ENCODE data around the gene SSRP1. TPM values are rescaled to one million over a fixed set of nuclear protein-coding genes. Genes with fewer than 3 reads are reported as not detected.

Gene SSRP1
- total RNA-seq, 1 donor from 2014 or later = 131 TPM

DNA sequence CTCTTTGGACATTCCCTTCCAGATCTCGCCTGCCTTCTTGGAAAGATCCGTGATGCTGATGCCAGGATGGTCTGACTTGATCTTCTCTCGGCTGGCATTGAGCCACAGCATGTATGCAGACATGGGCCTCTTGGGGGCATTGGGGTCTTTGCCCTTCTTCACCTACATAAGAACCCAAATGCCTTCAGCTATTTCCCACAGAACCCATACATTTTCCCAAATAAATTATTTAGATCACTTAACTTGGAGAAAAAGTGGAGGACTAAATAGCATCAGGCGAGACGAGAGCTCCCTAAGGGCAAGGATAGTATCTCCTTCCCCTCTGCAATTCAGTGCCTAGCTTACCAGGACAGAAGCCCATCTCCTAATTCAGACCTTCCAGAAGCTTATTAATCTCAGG is 8.0 kb downstream of the SSRP1 start:
- TF ChIP-seq, protein P1, sequence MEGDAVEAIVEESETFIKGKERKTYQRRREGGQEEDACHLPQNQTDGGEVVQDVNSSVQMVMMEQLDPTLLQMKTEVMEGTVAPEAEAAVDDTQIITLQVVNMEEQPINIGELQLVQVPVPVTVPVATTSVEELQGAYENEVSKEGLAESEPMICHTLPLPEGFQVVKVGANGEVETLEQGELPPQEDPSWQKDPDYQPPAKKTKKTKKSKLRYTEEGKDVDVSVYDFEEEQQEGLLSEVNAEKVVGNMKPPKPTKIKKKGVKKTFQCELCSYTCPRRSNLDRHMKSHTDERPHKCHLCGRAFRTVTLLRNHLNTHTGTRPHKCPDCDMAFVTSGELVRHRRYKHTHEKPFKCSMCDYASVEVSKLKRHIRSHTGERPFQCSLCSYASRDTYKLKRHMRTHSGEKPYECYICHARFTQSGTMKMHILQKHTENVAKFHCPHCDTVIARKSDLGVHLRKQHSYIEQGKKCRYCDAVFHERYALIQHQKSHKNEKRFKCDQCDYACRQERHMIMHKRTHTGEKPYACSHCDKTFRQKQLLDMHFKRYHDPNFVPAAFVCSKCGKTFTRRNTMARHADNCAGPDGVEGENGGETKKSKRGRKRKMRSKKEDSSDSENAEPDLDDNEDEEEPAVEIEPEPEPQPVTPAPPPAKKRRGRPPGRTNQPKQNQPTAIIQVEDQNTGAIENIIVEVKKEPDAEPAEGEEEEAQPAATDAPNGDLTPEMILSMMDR (IDR thresholded peaks at IDR 0.05; ENCODE audit: unreplicated experiment) = no peak
- Mint-ChIP-seq H3K27ac (no peak overlapping the region), H3K4me1 (ENCODE audit: low read depth) (peaks cover 24% of the 10 kb centered on the region), H3K4me3 (ENCODE audit: low read depth) (no peak overlapping the region), H3K27me3 (no peaks in the 10 kb centered on the region), H3K9me3 (ENCODE audit: low read depth) (no peaks in the 10 kb centered on the region), H3K36me3 (ENCODE audit: insufficient read depth) (peaks cover 37% of the 10 kb centered on the region)
- DNase-seq (ENCODE audit: low spot score, unreplicated experiment) = no peak

- H3K36me3 Mint-ChIP-seq (ENCODE audit: insufficient read depth) = peaks cover 35% of the 10 kb centered on the region
- H3K4me1 Mint-ChIP-seq (ENCODE audit: low read depth) = peaks cover 43% of the 10 kb centered on the region
- H3K27ac Mint-ChIP-seq = peak overlapping the region; percentile 100
- H3K27me3 Mint-ChIP-seq = no peaks in the 10 kb centered on the region
- TF ChIP-seq, protein P1 (IDR thresholded peaks at IDR 0.05; ENCODE audit: unreplicated experiment) = no peak
- H3K9me3 Mint-ChIP-seq (ENCODE audit: low read depth) = no peaks in the 10 kb centered on the region
- DNase-seq (ENCODE audit: low spot score, unreplicated experiment) = no peak
- H3K4me3 Mint-ChIP-seq (ENCODE audit: low read depth) = peak overlapping the region; percentile 90
Observed at GRCh38 chr11:57325735-57326048, 10.0 kb downstream of the SSRP1 start.

DNA sequence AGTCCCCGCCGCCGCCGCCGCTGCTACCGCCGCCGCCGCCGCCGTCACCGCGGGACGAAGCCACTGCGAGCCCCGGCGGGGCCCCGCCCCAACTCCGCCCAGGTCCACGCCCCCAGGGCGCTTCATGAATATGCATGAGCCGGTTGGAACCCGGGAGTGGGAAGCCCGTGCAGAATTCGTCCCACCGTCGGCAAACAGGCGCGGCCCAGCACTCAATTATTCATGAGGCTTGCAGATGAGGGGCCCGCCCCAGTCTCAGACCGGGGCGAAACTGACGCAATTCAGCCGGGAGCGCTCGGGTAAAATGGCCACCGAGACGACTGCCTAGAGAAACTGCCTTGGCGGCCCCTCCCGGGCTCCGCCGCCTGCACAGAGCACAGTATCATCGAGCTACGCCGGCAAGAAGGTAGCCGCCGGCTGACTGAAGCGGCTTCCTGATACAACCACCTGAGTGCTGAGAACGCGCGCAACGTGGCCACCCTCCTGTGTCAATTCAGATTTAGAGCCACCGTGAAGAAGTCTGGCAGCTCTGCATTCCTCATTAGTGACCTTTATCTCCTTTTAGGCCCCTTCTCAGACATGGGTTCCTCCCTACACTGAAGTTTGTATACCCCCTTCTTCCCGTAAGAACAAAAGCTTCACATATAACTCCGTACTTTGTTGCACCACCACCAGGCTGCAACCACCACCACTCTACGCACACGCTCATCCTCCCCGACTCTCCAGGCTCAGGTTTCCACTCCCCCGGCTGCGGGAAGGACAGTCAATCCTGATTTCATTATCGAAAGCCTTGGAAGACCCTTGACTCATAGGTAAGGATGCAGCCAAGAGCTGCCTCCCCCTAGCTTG is 10.6 kb downstream of the SSRP1 start, which contains the start of gene TNKS1BP1:
TNKS1BP1 (minus strand) TSS at position 67 of the 849 bp plus-strand sequence. CDS start 3,067 bp downstream, outside the sequence.
- peak; percentile 92 for DNase-seq (ENCODE audit: low spot score, unreplicated experiment)
- Mint-ChIP-seq H3K36me3 (ENCODE audit: insufficient read depth) (peaks cover 34% of the 10 kb centered on the region), H3K9me3 (ENCODE audit: low read depth) (no peaks in the 10 kb centered on the region), H3K4me3 (ENCODE audit: low read depth) (peak within 1 kb of the TSS; percentile 90), H3K27me3 (no peaks in the 10 kb centered on the region), H3K4me1 (ENCODE audit: low read depth) (peaks cover 45% of the 10 kb centered on the region), H3K27ac (peak within 1 kb of the TSS; percentile 100)
- TF ChIP-seq, protein P1 (IDR thresholded peaks at IDR 0.05; ENCODE audit: unreplicated experiment) = no peak

DNA sequence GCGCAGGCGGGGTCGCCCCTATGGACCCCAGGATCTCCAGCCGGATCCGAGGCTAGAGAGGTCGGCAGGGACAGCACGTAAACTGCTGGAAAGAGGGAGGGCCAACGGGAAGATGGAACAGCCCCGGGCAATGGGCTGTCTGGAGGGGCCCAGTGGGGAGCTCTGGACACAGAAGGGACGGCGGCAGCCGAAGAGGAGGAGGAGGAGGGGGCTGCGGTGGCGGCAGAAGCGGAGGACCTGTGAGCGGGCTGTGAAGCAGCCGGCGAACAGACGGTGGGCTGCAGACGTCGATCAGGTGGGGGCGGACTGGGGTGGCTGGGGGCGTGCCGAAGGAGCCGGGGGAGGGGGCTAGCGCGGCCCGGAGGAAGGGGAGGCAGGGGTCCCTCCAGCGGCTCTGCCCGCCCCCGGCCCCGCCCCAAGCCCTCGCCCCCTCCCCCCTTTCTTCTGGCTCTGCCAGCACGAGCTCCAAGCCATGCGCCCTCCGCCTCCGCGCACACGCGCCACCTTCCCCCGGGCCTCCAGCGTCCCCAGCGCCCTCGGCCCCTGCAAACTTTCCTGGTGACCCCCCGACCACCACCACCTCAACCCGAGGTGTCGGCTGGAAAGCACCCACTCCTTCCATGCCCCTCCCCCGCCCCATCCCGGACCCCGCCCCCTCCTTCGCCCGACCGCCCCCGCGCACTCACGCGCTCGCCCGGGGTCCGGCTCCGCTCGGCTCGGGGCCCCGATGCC is 11.4 kb downstream of the SSRP1 start:
- peaks cover 45% of the 10 kb centered on the region for H3K4me1 Mint-ChIP-seq (ENCODE audit: low read depth)
- peak overlapping the region; percentile 96 for H3K27ac Mint-ChIP-seq
- H3K4me3 Mint-ChIP-seq (ENCODE audit: low read depth) = peak overlapping the region; percentile 90
- H3K36me3 Mint-ChIP-seq (ENCODE audit: insufficient read depth) = peaks cover 28% of the 10 kb centered on the region
- H3K9me3 Mint-ChIP-seq (ENCODE audit: low read depth) = no peaks in the 10 kb centered on the region
- peak; percentile 55 for DNase-seq (ENCODE audit: low spot score, unreplicated experiment)
- TF ChIP-seq, protein P1 (IDR thresholded peaks at IDR 0.05; ENCODE audit: unreplicated experiment) = no peak
- no peaks in the 10 kb centered on the region for H3K27me3 Mint-ChIP-seq

GRCh38 chr11:57323855-57324153 is 11.9 kb downstream of the SSRP1 start:
- Mint-ChIP-seq H3K9me3 (ENCODE audit: low read depth) (no peaks in the 10 kb centered on the region), H3K27me3 (no peaks in the 10 kb centered on the region), H3K36me3 (ENCODE audit: insufficient read depth) (peaks cover 29% of the 10 kb centered on the region), H3K27ac (peak overlapping the region; percentile 96), H3K4me3 (ENCODE audit: low read depth) (peak overlapping the region; percentile 90), H3K4me1 (ENCODE audit: low read depth) (peaks cover 47% of the 10 kb centered on the region)
- DNase-seq (ENCODE audit: low spot score, unreplicated experiment) = no peak
- TF ChIP-seq, protein P1 (IDR thresholded peaks at IDR 0.05; ENCODE audit: unreplicated experiment) = no peak
